Body of pancreas (tissue), 4 donors: ENCODE results near the gene ESYT2. TPM values are rescaled to one million over a fixed set of nuclear protein-coding genes. Genes with fewer than 3 reads are reported as not detected.

Experiments used
- ATAC-seq: fragments of 150-250 bp; one replicate; pipeline ENCODE4 v1.9.1; 2016
- DNase-seq, 4 donors: peaks; one replicate each; pipeline ENCODE4 v3.0.0-alpha.2; 2019
- H3K27ac ChIP-seq, 4 donors: fragments of 200-600 bp; sonication (generic); 1 replicate in 3 of 4; 2 replicates in 1 of 4; pipeline versions ENCODE4 v1.5.1 to v1.6.1; 2016 to 2019; ENCODE audit warnings: mild to moderate bottlenecking in 1 of 4, mixed read lengths in 1 of 4, moderate library complexity in 1 of 4
- H3K27me3 ChIP-seq, 2 donors: fragments of 200-600 bp; sonication (generic); one replicate each; pipeline ENCODE4 v1.6.0; 2016; ENCODE audit warnings: mild to moderate bottlenecking in 1 of 2
- H3K36me3 ChIP-seq, 2 donors: fragments of 200-600 bp; sonication (generic); replicated peaks in 1 of 2; 2 replicates each; pipeline ENCODE4 v1.5.1; 2016; ENCODE audit warnings: low read depth in 2 of 2; ENCODE audit not compliant: insufficient read depth in 1 of 2
- H3K4me1 ChIP-seq: fragments of 200-600 bp; sonication (generic); one replicate; pipeline ENCODE4 v1.6.0; 2016
- H3K4me3 ChIP-seq, 2 donors: fragments of 200-600 bp; sonication (generic); 1 replicate in 1 of 2; 2 replicates in 1 of 2; pipeline ENCODE4 v1.5.1; 2016 to 2019
- H3K9me3 ChIP-seq, 3 donors: fragments of 200-600 bp; sonication (generic); 1 replicate in 2 of 3; 2 replicates in 1 of 3; pipeline ENCODE4 v1.5.1; 2016
- POLR2A ChIP-seq, 3 donors: fragments of 450-650 bp; IDR thresholded peaks; one replicate each; pipeline ENCODE4 v1.6.1; 2016; ENCODE audit warnings: antibody characterized with exemption in 3 of 3, mild to moderate bottlenecking in 2 of 3
- WGBS, 2 donors: methylation state at CpG; one replicate each; pipeline ENCODE4 v1.1.5; 2017; 5-methylcytosine and 5-hydroxymethylcytosine counted together
- intact Hi-C: fragments of 100-400 bp; cut with DNase I; formaldehyde crosslinking; loops from one replicate; pipeline ENCODE4 v1.15.1; 2023
- total RNA-seq, 2 donors: library from RNA; depleted of rRNA; stranded (reverse); fragments of >200 nt; gene quantifications; one replicate each; pipeline ENCODE4 v1.1.0, GENCODE V29; 2016
- TF ChIP-seq, protein P1 (sequence below), 7 experiments: fragments of 450-650 bp in 4 of 7; fragments of 200-600 bp in 3 of 7; sonication (generic) in 3 of 7; IDR thresholded peaks; one replicate each; pipeline ENCODE4 v1.5.1; 2016 to 2019; ENCODE audit warnings: antibody characterized with exemption in 7 of 7

The ESYT2 gene
- total RNA-seq, 2 donors from 2014 or later: 35.9 to 40.5 TPM

DNA sequence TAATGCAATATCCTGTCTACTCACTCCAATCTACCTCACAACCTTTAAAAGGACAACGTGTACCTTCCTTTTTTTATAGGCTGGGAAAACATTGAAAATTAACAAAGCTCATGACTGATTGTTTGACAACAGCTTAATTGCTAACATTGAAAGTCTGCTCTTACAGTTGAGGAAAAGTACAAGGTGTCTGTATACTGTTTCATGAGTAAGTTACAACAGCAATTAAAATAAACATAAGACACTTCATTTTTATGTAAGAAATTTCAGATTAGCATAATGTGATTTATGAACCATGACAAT is 96.1 kb downstream of the ESYT2 start:
- TF ChIP-seq POLR2A (IDR thresholded peaks at IDR 0.05): no peak
- H3K27me3 ChIP-seq: no peaks in the 10 kb centered on the region
- no peak overlapping the region for H3K4me3 ChIP-seq
- peaks cover 0 to 24% of the 10 kb centered on the region in 2 donors for H3K36me3 ChIP-seq
- no peaks in the 10 kb centered on the region for H3K4me1 ChIP-seq
- H3K9me3 ChIP-seq: no peaks in the 10 kb centered on the region
- intact Hi-C loops: no loop called here
- no peak overlapping the region for H3K27ac ChIP-seq
- no peak for ATAC-seq
- no peak for DNase-seq
- 74 to 81% methylated on average over 1 of the region's 1 CpG for WGBS, 2 donors

DNA sequence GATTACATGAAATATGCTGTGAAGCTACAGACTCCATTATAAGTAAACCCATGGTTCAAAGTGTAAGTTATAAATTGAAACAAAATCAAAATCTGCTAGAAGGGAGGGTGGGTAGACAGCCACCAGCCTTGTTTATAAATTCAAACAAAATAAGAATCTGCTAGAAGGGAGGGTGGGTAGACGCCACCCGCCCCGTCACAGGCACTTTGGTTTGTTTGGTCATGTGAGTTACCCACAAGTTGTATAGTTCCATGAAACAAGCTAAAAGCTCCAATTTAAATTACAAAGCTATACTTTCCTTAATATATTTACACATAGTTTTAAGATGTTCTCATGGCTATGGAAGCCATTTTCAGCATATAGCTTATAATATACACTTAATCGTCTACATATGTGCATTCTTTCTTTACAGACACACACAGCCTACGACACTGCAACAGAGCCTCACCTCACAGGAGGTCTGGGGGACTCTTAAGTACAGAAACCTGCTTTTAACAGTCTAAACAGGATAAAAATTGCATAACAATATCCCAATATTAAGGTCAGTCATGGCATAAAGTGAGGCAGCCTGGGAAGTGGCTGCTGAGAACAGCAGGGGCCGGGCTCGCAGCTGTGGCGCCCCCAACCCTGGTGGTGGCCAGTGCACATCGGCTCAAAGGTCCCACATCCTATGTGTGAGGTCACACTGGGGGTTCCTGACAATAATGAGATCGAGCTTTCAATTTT is 96.7 kb downstream of the ESYT2 start:
- no peaks in the 10 kb centered on the region for H3K27me3 ChIP-seq
- no peak overlapping the region for H3K27ac ChIP-seq
- ATAC-seq (no peak), DNase-seq (no peak)
- WGBS, 2 donors: 83 to 93% methylated on average over 10 of the region's 10 CpGs
- H3K36me3 ChIP-seq: peaks cover 0 to 23% of the 10 kb centered on the region in 2 donors
- intact Hi-C loops: no loop called here
- H3K4me3 ChIP-seq: no peak overlapping the region
- H3K9me3 ChIP-seq: no peaks in the 10 kb centered on the region
- H3K4me1 ChIP-seq: no peaks in the 10 kb centered on the region
- TF ChIP-seq, protein P1, sequence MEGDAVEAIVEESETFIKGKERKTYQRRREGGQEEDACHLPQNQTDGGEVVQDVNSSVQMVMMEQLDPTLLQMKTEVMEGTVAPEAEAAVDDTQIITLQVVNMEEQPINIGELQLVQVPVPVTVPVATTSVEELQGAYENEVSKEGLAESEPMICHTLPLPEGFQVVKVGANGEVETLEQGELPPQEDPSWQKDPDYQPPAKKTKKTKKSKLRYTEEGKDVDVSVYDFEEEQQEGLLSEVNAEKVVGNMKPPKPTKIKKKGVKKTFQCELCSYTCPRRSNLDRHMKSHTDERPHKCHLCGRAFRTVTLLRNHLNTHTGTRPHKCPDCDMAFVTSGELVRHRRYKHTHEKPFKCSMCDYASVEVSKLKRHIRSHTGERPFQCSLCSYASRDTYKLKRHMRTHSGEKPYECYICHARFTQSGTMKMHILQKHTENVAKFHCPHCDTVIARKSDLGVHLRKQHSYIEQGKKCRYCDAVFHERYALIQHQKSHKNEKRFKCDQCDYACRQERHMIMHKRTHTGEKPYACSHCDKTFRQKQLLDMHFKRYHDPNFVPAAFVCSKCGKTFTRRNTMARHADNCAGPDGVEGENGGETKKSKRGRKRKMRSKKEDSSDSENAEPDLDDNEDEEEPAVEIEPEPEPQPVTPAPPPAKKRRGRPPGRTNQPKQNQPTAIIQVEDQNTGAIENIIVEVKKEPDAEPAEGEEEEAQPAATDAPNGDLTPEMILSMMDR (IDR thresholded peaks at IDR 0.05): no peak
- no peak for TF ChIP-seq POLR2A (IDR thresholded peaks at IDR 0.05)

DNA sequence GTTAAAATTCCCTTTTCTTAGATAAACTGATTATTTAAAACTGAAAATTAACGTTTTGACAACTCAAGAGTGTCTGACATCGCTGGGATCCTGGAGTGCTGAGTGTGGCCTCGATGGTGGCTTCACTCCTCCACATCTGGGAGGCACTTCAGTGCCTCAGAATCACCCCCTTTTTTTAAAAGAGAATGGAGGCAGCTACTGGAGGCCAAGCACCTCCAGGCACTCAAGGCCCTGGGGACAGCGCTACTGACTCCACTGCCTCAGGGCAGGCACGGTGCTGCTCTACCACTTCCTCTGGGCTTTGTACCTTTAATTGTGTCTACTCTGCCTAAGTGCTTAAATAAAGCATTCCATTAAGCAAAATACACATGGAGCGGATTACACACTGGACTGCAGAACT is 97.5 kb downstream of the ESYT2 start:
- DNase-seq (no peak), ATAC-seq (no peak)
- intact Hi-C loops: no loop called here
- Histone ChIP-seq H3K27ac (no peak overlapping the region), H3K9me3 (no peaks in the 10 kb centered on the region), H3K4me1 (no peaks in the 10 kb centered on the region), H3K36me3 (peaks cover 0 to 17% of the 10 kb centered on the region in 2 donors), H3K4me3 (no peak overlapping the region), H3K27me3 (no peaks in the 10 kb centered on the region)
- TF ChIP-seq POLR2A (IDR thresholded peaks at IDR 0.05): no peak
- TF ChIP-seq, protein P1 (IDR thresholded peaks at IDR 0.05): no peak
- 86 to 92% methylated on average over 6 of the region's 6 CpGs for WGBS, 2 donors

DNA sequence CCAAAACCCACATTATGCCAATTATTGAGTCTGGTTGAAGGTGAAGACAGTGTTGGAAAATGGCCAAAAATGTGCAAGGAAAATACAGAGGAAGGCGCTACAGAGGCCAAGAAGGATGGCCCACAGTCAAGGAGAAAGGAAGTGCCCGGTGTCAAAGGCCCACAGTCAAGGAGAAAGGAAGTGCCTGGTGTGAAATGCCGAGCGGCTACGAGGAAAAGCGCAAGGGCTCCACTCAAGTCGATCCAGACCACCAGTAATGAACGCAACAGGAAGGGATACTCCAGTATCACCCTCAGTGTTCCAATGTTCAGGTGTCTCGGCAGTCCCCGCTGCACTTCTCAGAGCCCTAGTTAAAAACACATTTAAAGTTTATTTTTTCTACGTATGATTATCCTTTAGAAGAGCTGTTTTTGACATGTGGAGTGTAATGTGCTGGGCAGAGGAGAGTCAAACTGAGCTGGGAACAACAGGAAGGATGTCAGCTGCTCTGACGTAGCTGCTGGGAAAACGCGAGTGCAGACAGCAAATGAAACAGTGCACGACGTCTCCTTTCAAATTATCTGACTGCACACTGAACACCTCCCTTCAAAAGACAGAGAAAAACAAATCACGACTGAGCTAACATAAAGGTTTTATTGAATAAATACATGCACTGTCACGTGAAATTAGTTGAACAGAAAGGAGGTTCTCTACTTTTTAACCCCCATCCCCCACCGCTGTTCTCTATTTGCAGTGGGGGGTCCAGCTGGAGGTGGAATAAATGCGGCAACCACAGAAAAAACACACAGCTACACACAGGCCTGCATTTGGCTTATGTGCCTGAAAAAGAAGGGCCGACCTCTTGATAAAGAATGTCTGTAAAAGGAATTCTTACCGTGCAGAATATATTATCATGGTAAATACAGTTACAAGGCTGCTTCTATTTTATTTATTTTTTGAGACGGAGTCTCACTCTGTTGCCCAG is 98.6 kb downstream of the ESYT2 start:
- peaks cover 0 to 12% of the 10 kb centered on the region in 2 donors for H3K36me3 ChIP-seq
- TF ChIP-seq, protein P1 (IDR thresholded peaks at IDR 0.05): no peak
- no peak for TF ChIP-seq POLR2A (IDR thresholded peaks at IDR 0.05)
- no peaks in the 10 kb centered on the region for H3K27me3 ChIP-seq
- H3K9me3 ChIP-seq: no peaks in the 10 kb centered on the region
- no peak for ATAC-seq
- 73 to 76% methylated on average over 23 of the region's 23 CpGs for WGBS, 2 donors
- no peak for DNase-seq
- H3K4me1 ChIP-seq: no peaks in the 10 kb centered on the region
- no peak overlapping the region for H3K27ac ChIP-seq
- no peak overlapping the region for H3K4me3 ChIP-seq
- intact Hi-C loops: no loop called here

GRCh38 chr7:158729646-158730382 is 99.5 kb downstream of the ESYT2 start:
- WGBS, 2 donors: 92 to 93% methylated on average over 7 of the region's 7 CpGs
- H3K4me3 ChIP-seq: no peak overlapping the region
- TF ChIP-seq, protein P1 (IDR thresholded peaks at IDR 0.05): no peak
- no peak for TF ChIP-seq POLR2A (IDR thresholded peaks at IDR 0.05)
- intact Hi-C loops: no loop called here
- no peak for ATAC-seq
- no peak overlapping the region for H3K27ac ChIP-seq
- H3K9me3 ChIP-seq: no peaks in the 10 kb centered on the region
- H3K27me3 ChIP-seq: no peaks in the 10 kb centered on the region
- H3K36me3 ChIP-seq: peaks cover 0 to 6% of the 10 kb centered on the region in 2 donors
- DNase-seq: no peak
- no peaks in the 10 kb centered on the region for H3K4me1 ChIP-seq
